SK-N-SH treated with all-trans-retinoic acid at 6 μM for 48 hours (cell line): ENCODE data around the gene ACOX3.
"Not testable (repeated sequence)": the region's sequence is repeated elsewhere in the genome, so short reads cannot be mapped to it uniquely, and the experiment has no call there.

Source experiments
- ATAC-seq: fragments of 200-7000 bp; cut with Tn5 transposase; 3 replicates; pipeline ENCODE4 v1.9.1; 2020; ENCODE audit warnings: mild to moderate bottlenecking, moderate library complexity
- ARNTL ChIP-seq: fragments of 450-650 bp; formaldehyde crosslinking; IDR thresholded peaks from 2 replicates; pipeline ENCODE4 v1.5.0; 2020; ENCODE audit warnings: low read depth, mild to moderate bottlenecking, moderate library complexity, borderline replicate concordance
- CREB5 ChIP-seq: fragments of 250-450 bp; sonication (Bioruptor Pico); IDR thresholded peaks from 2 replicates; pipeline ENCODE4 v1.5.1; 2020; ENCODE audit warnings: low read depth, mild to moderate bottlenecking, moderate library complexity
- CSDC2 ChIP-seq: fragments of 250-450 bp; sonication (Bioruptor Pico); IDR thresholded peaks from 2 replicates; pipeline ENCODE4 v1.5.0; 2020; ENCODE audit warnings: mild to moderate bottlenecking, moderate library complexity
- ESRRG ChIP-seq: fragments of 250-450 bp; sonication (Bioruptor Pico); IDR thresholded peaks from 2 replicates; pipeline ENCODE4 v1.6.1; 2021; ENCODE audit warnings: mild to moderate bottlenecking
- GLIS3 ChIP-seq: fragments of 250-450 bp; sonication (Bioruptor Pico); IDR thresholded peaks from 2 replicates; pipeline ENCODE4 v1.5.0; 2020; ENCODE audit warnings: mild to moderate bottlenecking, moderate library complexity
- ISL1 ChIP-seq: fragments of 250-450 bp; sonication (Bioruptor Pico); IDR thresholded peaks from 2 replicates; pipeline ENCODE4 v2.1.2; 2022; ENCODE audit warnings: mild to moderate bottlenecking, moderate library complexity
- OSR1 ChIP-seq: fragments of 250-450 bp; sonication (Bioruptor Pico); IDR thresholded peaks from 2 replicates; pipeline ENCODE4 v1.8.0; 2022; ENCODE audit warnings: moderate library complexity, mild to moderate bottlenecking, inconsistent platforms
- PATZ1 ChIP-seq: fragments of 250-450 bp; sonication (Bioruptor Pico); IDR thresholded peaks from 2 replicates; pipeline ENCODE4 v1.8.0; 2020; ENCODE audit warnings: mild to moderate bottlenecking, moderate library complexity, borderline replicate concordance
- POU6F1 ChIP-seq: fragments of 250-450 bp; sonication (Bioruptor Pico); IDR thresholded peaks from 2 replicates; pipeline ENCODE4 v1.8.0; 2021; ENCODE audit warnings: low read depth, mild to moderate bottlenecking, moderate library complexity, borderline replicate concordance
- PPARA ChIP-seq: fragments of 250-450 bp; sonication (Bioruptor Pico); IDR thresholded peaks from 2 replicates; pipeline ENCODE4 v1.5.0; 2020; ENCODE audit warnings: mild to moderate bottlenecking, borderline replicate concordance
- RARB ChIP-seq: fragments of 250-450 bp; sonication (Bioruptor Pico); IDR thresholded peaks from 2 replicates; pipeline ENCODE4 v1.8.0; 2021; ENCODE audit warnings: mild to moderate bottlenecking, moderate library complexity
- SNAI2 ChIP-seq: fragments of 250-450 bp; sonication (Bioruptor Pico); IDR thresholded peaks from 2 replicates; pipeline ENCODE4 v1.5.0; 2020; ENCODE audit warnings: mild to moderate bottlenecking, moderate library complexity
- TCF4 ChIP-seq: fragments of 250-450 bp; sonication (Bioruptor Pico); IDR thresholded peaks from 2 replicates; pipeline ENCODE4 v1.8.0; 2021; ENCODE audit warnings: mild to moderate bottlenecking, moderate library complexity, borderline replicate concordance
- TOX ChIP-seq: fragments of 250-450 bp; sonication (Bioruptor Pico); IDR thresholded peaks from 2 replicates; pipeline ENCODE4 v1.8.0; 2021; ENCODE audit warnings: mild to moderate bottlenecking, moderate library complexity, borderline replicate concordance
- TSHZ2 ChIP-seq: fragments of 250-450 bp; sonication (Bioruptor Pico); IDR thresholded peaks from 2 replicates; pipeline ENCODE4 v1.5.0; 2020; ENCODE audit warnings: mild to moderate bottlenecking, moderate library complexity
- ZFP3 ChIP-seq: fragments of 250-450 bp; sonication (Bioruptor Pico); IDR thresholded peaks from 2 replicates; pipeline ENCODE4 v1.5.0; 2020; ENCODE audit warnings: mild to moderate bottlenecking, moderate library complexity
- ZFP30 ChIP-seq: fragments of 450-650 bp; formaldehyde crosslinking; IDR thresholded peaks from 2 replicates; pipeline ENCODE4 v1.5.0; 2022; ENCODE audit warnings: mild to moderate bottlenecking, moderate library complexity
- ZNF565 ChIP-seq: fragments of 450-650 bp; formaldehyde crosslinking; conservative IDR thresholded peaks from 2 replicates; pipeline ENCODE4 v1.5.0; 2020; ENCODE audit warnings: low read depth, mild to moderate bottlenecking, moderate library complexity
- ZNF70 ChIP-seq: fragments of 450-650 bp; formaldehyde crosslinking; IDR thresholded peaks from 2 replicates; pipeline ENCODE4 v1.5.0; 2020; ENCODE audit warnings: mild to moderate bottlenecking, moderate library complexity
- ZNF8 ChIP-seq: fragments of 450-650 bp; formaldehyde crosslinking; IDR thresholded peaks from 2 replicates; pipeline ENCODE4 v1.5.0; 2020; ENCODE audit warnings: mild to moderate bottlenecking, moderate library complexity

ACOX3 gene

GRCh38 chr4:8341691-8342090 lies 98.8 kb downstream of the ACOX3 start:
- TF ChIP-seq ZFP30 (CRISPR knock-in tag), result no peak
- TF ChIP-seq CREB5, result no peak
- no peak for TF ChIP-seq PPARA (CRISPR knock-in tag)
- no peak for TF ChIP-seq CSDC2 (CRISPR knock-in tag)
- TF ChIP-seq ZNF8 (CRISPR knock-in tag), result no peak
- TF ChIP-seq GLIS3 (CRISPR knock-in tag), result no peak
- no peak for TF ChIP-seq SNAI2 (CRISPR knock-in tag)
- no peak for TF ChIP-seq ZNF70 (CRISPR knock-in tag)
- TF ChIP-seq TCF4 (CRISPR knock-in tag), result no peak
- TF ChIP-seq ESRRG (CRISPR knock-in tag), result no peak
- TF ChIP-seq PATZ1 (CRISPR knock-in tag), result no peak
- TF ChIP-seq TOX (CRISPR knock-in tag), result no peak
- no peak for ATAC-seq

GRCh38 chr4:8341281-8341680 lies 99.2 kb downstream of the ACOX3 start:
- not testable (repeated sequence) for ATAC-seq

- no peak for ATAC-seq
Observed at GRCh38 chr4:8340781-8341241, 99.7 kb downstream of the ACOX3 start.

GRCh38 chr4:8338351-8338961 lies 102.1 kb downstream of the ACOX3 start:
- no peak for ATAC-seq

More at GRCh38 chr4:8340781-8341241, 99.7 kb downstream of the ACOX3 start:
- TF ChIP-seq ZNF8 (CRISPR knock-in tag) (no peak), ISL1 (CRISPR knock-in tag) (no peak)

GRCh38 chr4:8336412-8337075 lies 104.0 kb downstream of the ACOX3 start:
- ATAC-seq, result no peak
- TF ChIP-seq ZFP30 (CRISPR knock-in tag) (no peak), RARB (no peak), ESRRG (CRISPR knock-in tag) (no peak), POU6F1 (CRISPR knock-in tag) (no peak), TCF4 (CRISPR knock-in tag) (no peak), ZFP3 (CRISPR knock-in tag) (no peak), ZNF565 (CRISPR knock-in tag) (no peak), ZNF70 (CRISPR knock-in tag) (no peak), OSR1 (CRISPR knock-in tag) (no peak), TSHZ2 (CRISPR knock-in tag) (no peak), ISL1 (CRISPR knock-in tag) (no peak), PATZ1 (CRISPR knock-in tag) (no peak), ARNTL (CRISPR knock-in tag) (no peak), CSDC2 (CRISPR knock-in tag) (no peak)

More at GRCh38 chr4:8338351-8338961, 102.1 kb downstream of the ACOX3 start:
- TF ChIP-seq CSDC2 (CRISPR knock-in tag), result no peak
- TF ChIP-seq CREB5, result no peak
- no peak for TF ChIP-seq TOX (CRISPR knock-in tag)
- TF ChIP-seq PPARA (CRISPR knock-in tag), result no peak
